Endothelial cell of umbilical vein (primary cell): ENCODE data around the gene TMC1. TPM values are rescaled to one million over a fixed set of nuclear protein-coding genes. Genes with fewer than 3 reads are reported as not detected.

Experiments
- BruUV-seq: library from RNA; stranded (reverse); fragments of 400-500 nt; replicated peaks from 2 replicates; lab custom pipeline; 2021; lab: Mats Ljungman, UMichigan
- CTCF ChIA-PET: fragments of 300-600, 350-600 bp; sonication (Branson Sonifier 250); formaldehyde crosslinking; loops from one replicate; lab custom pipeline; 2021; ENCODE audit warnings: antibody characterized with exemption, inconsistent platforms; lab: Charles Lee
- POLR2A ChIA-PET: fragments of 300-600, 350-600 bp; sonication (Branson Sonifier 250); formaldehyde crosslinking; loops from one replicate; lab custom pipeline; 2021; ENCODE audit warnings: antibody characterized with exemption, inconsistent platforms; lab: Charles Lee
- DNase-seq: peaks from one replicate; pipeline ENCODE4 v3.0.0-alpha.2; 2011; ENCODE audit warnings: low read depth, low spot score
- FAIRE-seq: peaks from 2 replicates; lab custom pipeline; 2011; peaks lifted over from hg19 to GRCh38; lab: Jason Lieb, UNC
- H2AFZ ChIP-seq: 2 replicates; pipeline ENCODE4 v1.6.0; 2012; ENCODE audit warnings: low read depth, low read length, control low read depth, inconsistent platforms
- H3K27ac ChIP-seq: 2 replicates; pipeline ENCODE4 v1.5.1; 2011; ENCODE audit warnings: low read depth, mild to moderate bottlenecking, control low read depth, low read length, moderate library complexity; ENCODE audit not compliant: insufficient read depth
- H3K27me3 ChIP-seq, 2 experiments: 2 replicates each; pipeline versions ENCODE4 v1.6.0 to v1.6.1; 2011; ENCODE audit warnings: low read length in 2 of 2, mixed read lengths in 1 of 2; ENCODE audit not compliant: control insufficient read depth in 2 of 2, insufficient read depth in 2 of 2
- H3K36me3 ChIP-seq, 2 experiments: 2 replicates in 1 of 2; 3 replicates in 1 of 2; pipeline ENCODE4 v1.5.1; 2011; ENCODE audit warnings: low read length in 2 of 2, mild to moderate bottlenecking in 1 of 2, moderate library complexity in 1 of 2; ENCODE audit not compliant: control insufficient read depth in 2 of 2, insufficient read depth in 2 of 2; ENCODE audit errors: extremely low read depth in 1 of 2
- H3K4me1 ChIP-seq: 3 replicates; pipeline ENCODE4 v1.5.1; 2011; ENCODE audit warnings: mild to moderate bottlenecking, low read length; ENCODE audit not compliant: control insufficient read depth, insufficient read depth; ENCODE audit errors: extremely low read depth
- H3K4me2 ChIP-seq: 2 replicates; pipeline ENCODE4 v1.6.1; 2011; ENCODE audit warnings: low read length, control low read depth, mixed read lengths; ENCODE audit not compliant: insufficient read depth
- H3K4me3 ChIP-seq, 3 experiments: fragments of 200-600 bp in 1 of 3; sonication (generic), shearing (Covaris generic) in 1 of 3; replicated peaks in 1 of 3; 2 replicates each; pipeline ENCODE4 v1.5.1; 2011 to 2016; ENCODE audit warnings: control low read depth in 3 of 3, low read length in 3 of 3, mild to moderate bottlenecking in 2 of 3, inconsistent platforms in 1 of 3, low read depth in 1 of 3, moderate library complexity in 1 of 3; ENCODE audit not compliant: insufficient read depth in 1 of 3
- H3K79me2 ChIP-seq: 2 replicates; pipeline ENCODE4 v1.6.0; 2012; ENCODE audit warnings: low read length, inconsistent platforms; ENCODE audit not compliant: control insufficient read depth, insufficient read depth
- H3K9ac ChIP-seq: replicated peaks from 2 replicates; pipeline ENCODE3; 2011; ENCODE audit warnings: low read length, control low read depth; ENCODE audit not compliant: insufficient read depth; ENCODE audit errors: extremely low read depth
- H3K9me1 ChIP-seq: replicated peaks from 3 replicates; pipeline ENCODE4 v1.6.0; 2011; ENCODE audit warnings: mild to moderate bottlenecking, low read length; ENCODE audit not compliant: control insufficient read depth, insufficient read depth; ENCODE audit errors: extremely low read depth
- H3K9me3 ChIP-seq: replicated peaks from 2 replicates; pipeline ENCODE4 v1.5.1; 2012; ENCODE audit warnings: low read length, inconsistent platforms; ENCODE audit not compliant: control insufficient read depth, insufficient read depth
- H4K20me1 ChIP-seq: replicated peaks from 2 replicates; pipeline ENCODE3; 2011; ENCODE audit warnings: mild to moderate bottlenecking, low read length; ENCODE audit not compliant: control insufficient read depth, insufficient read depth; ENCODE audit errors: extremely low read depth
- CTCF ChIP-seq, 2 donors: IDR thresholded peaks; 1 replicate in 1 of 2; 2 replicates in 1 of 2; pipeline ENCODE4 v1.5.1; 2011; ENCODE audit warnings: low read length in 2 of 2, mild to moderate bottlenecking in 2 of 2, moderate library complexity in 2 of 2, control low read depth in 1 of 2, inconsistent platforms in 1 of 2, low read depth in 1 of 2; ENCODE audit not compliant: insufficient read depth in 1 of 2; ENCODE audit errors: extremely low read depth in 1 of 2
- FOS ChIP-seq: IDR thresholded peaks from 2 replicates; pipeline ENCODE4 v1.6.1; 2011; ENCODE audit warnings: mild to moderate bottlenecking, low read length, moderate library complexity, borderline replicate concordance; ENCODE audit not compliant: insufficient read depth
- GATA2 ChIP-seq: IDR thresholded peaks from 2 replicates; pipeline ENCODE4 v1.7.0; 2011; ENCODE audit warnings: low read depth, mild to moderate bottlenecking, moderate library complexity, mixed read lengths, low read length; ENCODE audit not compliant: insufficient read length, insufficient read depth
- JUN ChIP-seq: IDR thresholded peaks from 2 replicates; pipeline ENCODE4 v1.6.1; 2011; ENCODE audit warnings: borderline replicate concordance, low read depth; ENCODE audit not compliant: insufficient read length, insufficient read depth
- MAX ChIP-seq: IDR thresholded peaks from 2 replicates; pipeline ENCODE4 v1.6.1; 2011; ENCODE audit not compliant: insufficient read depth, insufficient read length
- MYC ChIP-seq: IDR thresholded peaks from one replicate; pipeline ENCODE4 v1.6.1; 2011; ENCODE audit warnings: mild to moderate bottlenecking, low read depth, low read length
- POLR2A ChIP-seq: IDR thresholded peaks from 2 replicates; pipeline ENCODE4 v1.6.1; 2012; ENCODE audit warnings: low read depth, mild to moderate bottlenecking, control low read depth, low read length
- POLR2AphosphoS5 ChIP-seq: IDR thresholded peaks from 2 replicates; pipeline ENCODE4 v1.6.1; 2012; ENCODE audit warnings: low read depth, mild to moderate bottlenecking, control low read depth, low read length, moderate library complexity; ENCODE audit not compliant: insufficient read depth
- dilution Hi-C: fragments of 300-500 bp; cut with MboI; formaldehyde crosslinking; loops from one replicate; pipeline ENCODE4 v1.15.0; 2019; ENCODE audit warnings: low sequenced_read_pairs; ENCODE audit not compliant: extremely low pct_ligation_motif_present
- intact Hi-C: fragments of 100-400 bp; cut with micrococcal nuclease; formaldehyde crosslinking; loops from one replicate; pipeline ENCODE4 v1.10.0; 2022
- polyA plus RNA-seq, 4 experiments: library from polyadenylated mRNA; depleted of rRNA in 3 of 4; stranded (reverse) in 3 of 4; unstranded in 1 of 4; fragments of >200 nt; gene quantifications; 2 replicates each; pipeline versions ENCODE4 v1.2.1 to v1.2.3, GENCODE V29; 2011 to 2012; ENCODE audit warnings: missing spikeins in 1 of 4
- total RNA-seq: library from RNA; stranded (reverse); gene quantifications from 2 replicates; pipeline ENCODE4 v1.2.3, GENCODE V29; 2021

TMC1 gene
- total and polyA plus RNA-seq, 2 donors (not counting 3 experiments of a cell fraction or from before 2014, with no cell fraction given), result 1.5 TPM; not detected in 1

GRCh38 chr9:72524820-72525540, 3.6 kb downstream of the TMC1 start:
- BruUV-seq, result no TSS peak
- Histone ChIP-seq H3K27ac (peak overlapping the region; percentile 97), H3K79me2 (no peaks in the 10 kb centered on the region), H3K36me3 (no peaks in the 10 kb centered on the region), H3K9me3 (no peaks in the 10 kb centered on the region), H3K4me2 (peak overlapping the region; percentile 26), H3K9me1 (no peaks in the 10 kb centered on the region), H4K20me1 (no peaks in the 10 kb centered on the region), H3K27me3 (no peaks in the 10 kb centered on the region), H3K4me3 (no peak overlapping the region), H3K4me1 (peaks cover 34% of the 10 kb centered on the region), H2AFZ (no peak overlapping the region), H3K9ac (peak overlapping the region; percentile 54)
- dilution Hi-C loops (no loop called here), intact Hi-C loops (loop anchor here (1.0 to 5.0 kb wide), 6 partner anchors 46 to 607 kb away; no protein-coding TSS in a partner anchor)
- DNase-seq, result peak; percentile 99
- ChIA-PET CTCF (interaction anchor here (0.6 to 1.9 kb wide), 10 partner anchors 41 to 232 kb away, joined by 3 to 9 read pairs (median 4); partner anchors contain the start of gene ZFAND5), POLR2A (interaction anchor here (0.5 to 4.0 kb wide), 6 partner anchors 52 to 233 kb away, joined by 3 to 43 read pairs (median 6); partner anchors contain the start of gene ZFAND5)
- TF ChIP-seq MAX, result no peak
- TF ChIP-seq POLR2A, result peak; percentile 60
- peak; percentile 99 for TF ChIP-seq FOS
- no peak for TF ChIP-seq CTCF (IDR thresholded peaks at IDR 0.05; ENCODE audit: extremely low read depth in 1 of 2, insufficient read depth in 1 of 2, low read depth in 1 of 2, low read length in 2 of 2)
- TF ChIP-seq MYC, result no peak
- peak; percentile 99 for TF ChIP-seq JUN
- peak; percentile 64 for TF ChIP-seq POLR2AphosphoS5
- TF ChIP-seq GATA2, result peak; percentile 82
- peak; percentile 97 for FAIRE-seq
